CD4-positive, alpha-beta T cell (primary cell): Measurements from ENCODE around the gene PMAIP1. TPM values are rescaled to one million over a fixed set of nuclear protein-coding genes. Genes with fewer than 3 reads are reported as not detected.

ENCODE experiments used
- ATAC-seq: fragments of 200-7000 bp; cut with Tn5 transposase; one replicate; pipeline ENCODE4 v1.10.0; 2022; ENCODE audit warnings: mild to moderate bottlenecking; ENCODE audit not compliant: poor library complexity
- CTCF ChIA-PET: fragments of 350-600 bp; sonication (Branson Sonifier 250); formaldehyde crosslinking; loops from one replicate; lab custom pipeline; 2021; ENCODE audit warnings: antibody characterized with exemption, inconsistent platforms; lab: Charles Lee
- POLR2A ChIA-PET: fragments of 350-600 bp; sonication (Branson Sonifier 250); formaldehyde crosslinking; loops from one replicate; lab custom pipeline; 2021; ENCODE audit warnings: antibody characterized with exemption, inconsistent platforms; lab: Charles Lee
- DNase-seq, 14 experiments: peaks; one replicate each; pipeline ENCODE4 v3.0.0-alpha.2; 2013 to 2020; ENCODE audit warnings: mixed read lengths in 2 of 14
- H3K27ac ChIP-seq, 2 donors: one replicate each; pipeline versions ENCODE4 v1.5.1 to v1.7.0; 2013; ENCODE audit warnings: low read length in 2 of 2, low read depth in 1 of 2, mild to moderate bottlenecking in 1 of 2
- H3K27me3 ChIP-seq, 2 experiments: 1 replicate in 1 of 2; 2 replicates in 1 of 2; pipeline versions ENCODE4 v1.6.1 to v1.7.0; 2013; ENCODE audit warnings: low read length in 2 of 2, control low read depth in 1 of 2, mild to moderate bottlenecking in 1 of 2, moderate library complexity in 1 of 2; ENCODE audit not compliant: insufficient read depth in 2 of 2, control insufficient read depth in 1 of 2
- H3K36me3 ChIP-seq: one replicate; pipeline ENCODE4 v1.6.1; 2013; ENCODE audit warnings: low read length, control low read depth; ENCODE audit not compliant: insufficient read depth
- H3K4me1 ChIP-seq: one replicate; pipeline ENCODE4 v1.6.1; 2013; ENCODE audit warnings: low read length, control low read depth; ENCODE audit not compliant: insufficient read depth
- H3K4me3 ChIP-seq: one replicate; pipeline ENCODE4 v1.5.1; 2013; ENCODE audit warnings: mild to moderate bottlenecking, low read length, moderate library complexity
- H3K9me3 ChIP-seq, 2 experiments: 1 replicate in 1 of 2; 2 replicates in 1 of 2; pipeline versions ENCODE4 v1.6.1 to v1.7.0; 2013; ENCODE audit warnings: low read length in 2 of 2, mild to moderate bottlenecking in 2 of 2, control low read depth in 1 of 2, moderate library complexity in 1 of 2; ENCODE audit not compliant: control insufficient read depth in 1 of 2, insufficient read depth in 1 of 2
- H3K27ac Mint-ChIP-seq: one replicate; pipeline ENCODE4 v1.8.0; 2020; ENCODE audit warnings: mixed read lengths
- H3K27me3 Mint-ChIP-seq: one replicate; pipeline ENCODE4 v1.8.0; 2021; ENCODE audit warnings: mixed read lengths
- H3K36me3 Mint-ChIP-seq: one replicate; pipeline ENCODE4 v1.8.0; 2021; ENCODE audit warnings: low read depth, mixed read lengths
- H3K4me1 Mint-ChIP-seq: one replicate; pipeline ENCODE4 v1.8.0; 2021; ENCODE audit warnings: low read depth, mixed read lengths
- H3K4me3 Mint-ChIP-seq: one replicate; pipeline ENCODE4 v1.8.0; 2020; ENCODE audit warnings: mild to moderate bottlenecking, mixed read lengths
- H3K9me3 Mint-ChIP-seq: one replicate; pipeline ENCODE4 v1.8.0; 2020; ENCODE audit warnings: mixed read lengths
- intact Hi-C, 2 experiments: fragments of 100-400 bp; cut with DNase I in 1 of 2; cut with micrococcal nuclease in 1 of 2; formaldehyde crosslinking; loops; one replicate each; pipeline versions ENCODE4 v1.15.1 to v1.9.0; 2023 to 2025; cut with DNase I, micrococcal nuclease
- total RNA-seq, 174 experiments: library from RNA in 2 of 174; stranded (reverse) in 2 of 174; gene quantifications; one replicate each; pipeline ENCODE4 v1.2.3 and lab custom pipeline; 2021 to 2026
- TF ChIP-seq, protein P1 (sequence below): fragments of 200-600 bp; IDR thresholded peaks from one replicate; pipeline ENCODE4 v1.8.0; 2022; ENCODE audit warnings: antibody characterized with exemption, mild to moderate bottlenecking

PMAIP1 gene
- total RNA-seq, 2 experiments from 2014 or later, result 100 to 101 TPM

DNA sequence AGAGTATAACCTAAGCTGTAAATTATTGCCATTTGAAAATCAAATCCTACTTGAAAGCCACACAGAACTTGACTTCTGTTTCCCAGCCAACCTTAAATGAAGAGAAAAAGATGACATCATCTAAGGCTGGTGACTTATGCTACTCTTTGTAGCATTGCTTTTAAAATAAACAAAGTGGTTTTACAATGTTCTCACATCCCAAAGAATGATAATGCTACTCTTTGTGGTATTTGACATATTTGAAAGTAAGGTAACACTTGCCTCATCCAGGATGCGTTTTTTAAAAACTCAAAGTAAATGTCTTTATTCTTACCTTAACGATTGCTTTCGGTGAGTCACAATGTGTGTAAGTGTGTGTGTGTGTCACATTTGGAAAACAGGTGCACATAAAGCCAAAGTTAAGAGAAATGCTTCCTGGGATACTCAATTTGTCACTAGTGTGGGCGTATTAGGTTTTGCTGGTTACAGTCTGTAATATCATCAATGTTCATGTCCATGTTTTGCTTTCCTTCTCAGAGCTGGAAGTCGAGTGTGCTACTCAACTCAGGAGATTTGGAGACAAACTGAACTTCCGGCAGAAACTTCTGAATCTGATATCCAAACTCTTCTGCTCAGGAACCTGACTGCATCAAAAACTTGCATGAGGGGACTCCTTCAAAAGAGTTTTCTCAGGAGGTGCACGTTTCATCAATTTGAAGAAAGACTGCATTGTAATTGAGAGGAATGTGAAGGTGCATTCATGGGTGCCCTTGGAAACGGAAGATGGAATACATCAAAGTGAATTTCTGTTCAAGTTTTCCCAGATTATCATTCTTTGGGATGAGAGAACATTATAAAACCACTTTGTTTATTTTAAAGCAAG is 2.6 kb downstream of the PMAIP1 start:
- H3K9me3 Mint-ChIP-seq, result no peaks in the 10 kb centered on the region
- Histone ChIP-seq H3K27me3 (no peaks in the 10 kb centered on the region), H3K36me3 (peaks cover 9% of the 10 kb centered on the region), H3K4me3 (no peak overlapping the region), H3K9me3 (no peaks in the 10 kb centered on the region), H3K4me1 (peaks cover 48% of the 10 kb centered on the region), H3K27ac (no peak overlapping the region)
- peaks cover 16% of the 10 kb centered on the region for H3K36me3 Mint-ChIP-seq
- intact Hi-C loops, result loop anchor here in 1 of 2 experiments (10.0 kb wide), 1 partner anchor 548 kb away; the partner anchor contains the start of gene LMAN1
- POLR2A ChIA-PET, result no interaction called here
- peak overlapping the region; percentile 93 for H3K27ac Mint-ChIP-seq
- peaks cover 66% of the 10 kb centered on the region for H3K4me1 Mint-ChIP-seq
- H3K27me3 Mint-ChIP-seq, result no peaks in the 10 kb centered on the region
- peak; percentile 24 for ATAC-seq
- CTCF ChIA-PET, result no interaction called here
- DNase-seq, result peak in 4 of 14 experiments; percentile 13 to 68 (median 57)
- TF ChIP-seq, protein P1, sequence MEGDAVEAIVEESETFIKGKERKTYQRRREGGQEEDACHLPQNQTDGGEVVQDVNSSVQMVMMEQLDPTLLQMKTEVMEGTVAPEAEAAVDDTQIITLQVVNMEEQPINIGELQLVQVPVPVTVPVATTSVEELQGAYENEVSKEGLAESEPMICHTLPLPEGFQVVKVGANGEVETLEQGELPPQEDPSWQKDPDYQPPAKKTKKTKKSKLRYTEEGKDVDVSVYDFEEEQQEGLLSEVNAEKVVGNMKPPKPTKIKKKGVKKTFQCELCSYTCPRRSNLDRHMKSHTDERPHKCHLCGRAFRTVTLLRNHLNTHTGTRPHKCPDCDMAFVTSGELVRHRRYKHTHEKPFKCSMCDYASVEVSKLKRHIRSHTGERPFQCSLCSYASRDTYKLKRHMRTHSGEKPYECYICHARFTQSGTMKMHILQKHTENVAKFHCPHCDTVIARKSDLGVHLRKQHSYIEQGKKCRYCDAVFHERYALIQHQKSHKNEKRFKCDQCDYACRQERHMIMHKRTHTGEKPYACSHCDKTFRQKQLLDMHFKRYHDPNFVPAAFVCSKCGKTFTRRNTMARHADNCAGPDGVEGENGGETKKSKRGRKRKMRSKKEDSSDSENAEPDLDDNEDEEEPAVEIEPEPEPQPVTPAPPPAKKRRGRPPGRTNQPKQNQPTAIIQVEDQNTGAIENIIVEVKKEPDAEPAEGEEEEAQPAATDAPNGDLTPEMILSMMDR, result no peak
- H3K4me3 Mint-ChIP-seq, result peak overlapping the region; percentile 39

DNA sequence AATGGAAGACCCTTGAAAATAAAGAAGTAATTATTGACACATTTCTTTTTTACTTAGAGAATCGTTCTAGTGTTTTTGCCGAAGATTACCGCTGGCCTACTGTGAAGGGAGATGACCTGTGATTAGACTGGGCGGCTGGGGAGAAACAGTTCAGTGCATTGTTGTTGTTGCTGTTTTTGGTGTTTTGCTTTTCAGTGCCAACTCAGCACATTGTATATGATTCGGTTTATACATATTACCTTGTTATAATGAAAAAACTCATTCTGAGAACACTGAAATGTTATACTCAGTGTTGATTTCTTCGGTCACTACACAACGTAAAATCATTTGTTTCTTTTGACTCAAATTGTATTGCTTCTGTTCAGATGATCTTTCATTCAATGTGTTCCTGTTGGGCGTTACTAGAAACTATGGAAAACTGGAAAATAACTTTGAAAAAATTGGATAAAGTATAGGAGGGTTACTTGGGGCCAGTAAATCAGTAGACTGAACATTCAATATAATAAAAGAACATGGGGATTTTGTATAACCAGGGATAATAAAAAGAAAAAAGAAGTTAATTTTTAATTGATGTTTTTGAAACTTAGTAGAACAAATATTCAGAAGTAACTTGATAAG is 3.3 kb downstream of the PMAIP1 start:
- peaks cover 16% of the 10 kb centered on the region for H3K36me3 Mint-ChIP-seq
- Histone ChIP-seq H3K27me3 (no peaks in the 10 kb centered on the region), H3K4me1 (peaks cover 48% of the 10 kb centered on the region), H3K27ac (no peak overlapping the region), H3K9me3 (no peaks in the 10 kb centered on the region), H3K4me3 (no peak overlapping the region), H3K36me3 (peaks cover 9% of the 10 kb centered on the region)
- intact Hi-C loops, result loop anchor here in 1 of 2 experiments (10.0 kb wide), 1 partner anchor 548 kb away; the partner anchor contains the start of gene LMAN1
- H3K9me3 Mint-ChIP-seq, result no peaks in the 10 kb centered on the region
- peak overlapping the region; percentile 50 for H3K4me3 Mint-ChIP-seq
- peaks cover 69% of the 10 kb centered on the region for H3K4me1 Mint-ChIP-seq
- H3K27ac Mint-ChIP-seq, result peak overlapping the region; percentile 23
- ATAC-seq (no peak), DNase-seq (no peak)
- TF ChIP-seq, protein P1, result no peak
- H3K27me3 Mint-ChIP-seq, result no peaks in the 10 kb centered on the region
- POLR2A ChIA-PET, result no interaction called here
- CTCF ChIA-PET, result interaction anchor here (0.6 kb wide), 1 partner anchor 50 kb away, joined by 3 read pairs; no protein-coding TSS in a partner anchor

DNA sequence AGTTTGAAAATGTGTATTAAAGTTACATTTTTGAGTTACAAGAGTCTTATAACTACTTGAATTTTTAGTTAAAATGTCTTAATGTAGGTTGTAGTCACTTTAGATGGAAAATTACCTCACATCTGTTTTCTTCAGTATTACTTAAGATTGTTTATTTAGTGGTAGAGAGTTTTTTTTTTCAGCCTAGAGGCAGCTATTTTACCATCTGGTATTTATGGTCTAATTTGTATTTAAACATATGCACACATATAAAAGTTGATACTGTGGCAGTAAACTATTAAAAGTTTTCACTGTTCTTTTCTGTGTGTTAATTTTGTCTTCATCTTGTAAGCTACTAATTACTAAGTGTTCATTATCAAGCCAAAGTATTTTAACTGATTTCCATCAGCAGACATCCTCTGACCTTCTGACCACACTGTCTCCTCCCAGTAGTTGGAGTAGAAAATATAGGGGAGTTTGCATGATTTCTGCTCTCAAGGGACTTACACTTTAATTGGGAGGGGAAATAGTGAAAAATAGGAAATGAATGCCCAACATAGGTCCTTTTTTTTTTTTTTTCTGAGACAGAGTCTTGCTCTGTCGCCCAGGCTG is 4.3 kb downstream of the PMAIP1 start:
- no peak overlapping the region for H3K4me3 ChIP-seq
- Mint-ChIP-seq H3K27ac (peak overlapping the region; percentile 72), H3K4me1 (peaks cover 67% of the 10 kb centered on the region), H3K9me3 (no peaks in the 10 kb centered on the region), H3K4me3 (peak overlapping the region; percentile 52), H3K36me3 (peaks cover 16% of the 10 kb centered on the region), H3K27me3 (no peaks in the 10 kb centered on the region)
- DNase-seq (no peak), ATAC-seq (no peak)
- peaks cover 9% of the 10 kb centered on the region for H3K36me3 ChIP-seq
- H3K4me1 ChIP-seq, result peaks cover 41% of the 10 kb centered on the region
- H3K27me3 ChIP-seq, result no peaks in the 10 kb centered on the region
- intact Hi-C loops, result loop anchor here in 1 of 2 experiments (10.0 kb wide), 1 partner anchor 549 kb away; the partner anchor contains the start of gene LMAN1
- TF ChIP-seq, protein P1, result no peak
- peak overlapping the region; percentile 54 to 56 for H3K27ac ChIP-seq
- ChIA-PET POLR2A (no interaction called here), CTCF (no interaction called here)
- H3K9me3 ChIP-seq, result no peaks in the 10 kb centered on the region
